ENCODE measurements around the gene LETM1. TPM values are rescaled to one million over a fixed set of nuclear protein-coding genes. Genes with fewer than 3 reads are reported as not detected.

Gene LETM1
- total RNA-seq, 3 donors from 2014 or later: 31.0 to 42.9 (median 32.5) TPM

DNA sequence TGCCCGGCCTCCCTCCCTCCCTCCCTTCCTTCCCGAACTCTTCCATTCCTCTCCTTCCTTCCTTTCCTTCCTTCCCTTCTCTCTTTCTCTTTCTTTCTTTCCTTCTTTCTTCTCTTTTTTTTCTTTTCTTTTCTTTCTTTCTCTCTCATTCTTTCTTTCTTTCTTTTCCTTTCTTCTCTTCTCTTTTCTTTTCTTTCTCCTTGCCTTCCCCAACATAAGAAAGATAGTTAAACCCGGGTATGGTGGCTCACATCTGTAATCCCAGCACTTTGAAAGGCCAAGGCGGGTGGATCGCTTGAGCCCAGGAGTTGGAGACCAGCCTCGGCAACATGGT is 40.7 kb upstream of the LETM1 start:
- DNase-seq (ENCODE audit: low spot score in 2 of 2): no peak
- intact Hi-C loops (cut with DNase I; ENCODE audit: low total_unique reads): no loop called here
- no peaks in the 10 kb centered on the region for H3K36me3 ChIP-seq
- no peak overlapping the region for H3K4me3 ChIP-seq
- no peaks in the 10 kb centered on the region for H3K9me3 ChIP-seq
- no peak for TF ChIP-seq CTCF (IDR thresholded peaks at IDR 0.05)
- TF ChIP-seq POLR2AphosphoS5 (IDR thresholded peaks at IDR 0.05): no peak
- no peak for TF ChIP-seq POLR2A (IDR thresholded peaks at IDR 0.05)
- no peaks in the 10 kb centered on the region for H3K27me3 ChIP-seq
- H3K4me1 ChIP-seq: no peaks in the 10 kb centered on the region
- no peak overlapping the region for H3K27ac ChIP-seq

DNA sequence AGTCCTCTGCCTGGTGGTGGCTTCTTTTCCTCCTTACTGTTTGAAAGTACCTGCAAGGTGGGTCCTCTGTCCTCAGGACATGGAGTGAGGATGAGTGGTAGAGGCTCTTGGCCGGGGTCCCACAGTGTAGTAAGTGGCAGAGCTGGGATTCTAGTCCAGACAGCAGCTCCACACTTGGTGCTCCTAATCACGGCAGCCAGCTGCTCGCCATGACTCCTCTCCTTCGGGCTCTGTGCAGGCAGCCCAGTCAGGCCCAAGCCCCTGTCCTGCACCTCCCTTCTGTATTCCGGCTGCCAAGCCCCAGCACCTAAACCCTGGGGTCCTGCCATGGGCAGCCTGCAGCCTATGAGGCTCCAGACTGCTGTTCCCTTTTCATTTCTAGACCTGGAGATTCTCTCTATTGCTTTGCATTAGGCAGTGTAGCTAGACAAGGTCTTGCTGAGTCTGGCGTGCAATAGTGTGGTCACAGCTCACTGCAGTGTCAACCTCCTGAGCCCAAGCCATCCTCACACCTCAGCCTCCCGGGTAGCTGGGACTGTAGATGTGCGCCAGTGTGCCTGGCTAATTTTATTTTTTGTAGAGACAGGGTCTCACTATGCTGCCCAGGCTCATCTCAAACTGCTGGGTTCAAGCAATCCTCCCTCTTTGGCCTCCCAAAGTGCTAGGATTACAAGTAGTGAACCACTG is 40.2 kb upstream of the LETM1 start:
- TF ChIP-seq CTCF (IDR thresholded peaks at IDR 0.05): no peak
- no peak for TF ChIP-seq POLR2A (IDR thresholded peaks at IDR 0.05)
- TF ChIP-seq POLR2AphosphoS5 (IDR thresholded peaks at IDR 0.05): no peak
- H3K4me1 ChIP-seq: no peaks in the 10 kb centered on the region
- no peaks in the 10 kb centered on the region for H3K27me3 ChIP-seq
- DNase-seq (ENCODE audit: low spot score in 2 of 2): no peak
- intact Hi-C loops (cut with DNase I; ENCODE audit: low total_unique reads): no loop called here
- H3K36me3 ChIP-seq: no peaks in the 10 kb centered on the region
- no peak overlapping the region for H3K4me3 ChIP-seq
- no peaks in the 10 kb centered on the region for H3K9me3 ChIP-seq
- no peak overlapping the region for H3K27ac ChIP-seq

GRCh38 chr4:1890979-1891570 is 35.1 kb upstream of the LETM1 start:
- TF ChIP-seq POLR2AphosphoS5 (IDR thresholded peaks at IDR 0.05): no peak
- no peak for TF ChIP-seq POLR2A (IDR thresholded peaks at IDR 0.05)
- TF ChIP-seq CTCF (IDR thresholded peaks at IDR 0.05): no peak
- no peak overlapping the region for H3K4me3 ChIP-seq
- H3K36me3 ChIP-seq: no peaks in the 10 kb centered on the region
- no peaks in the 10 kb centered on the region for H3K27me3 ChIP-seq
- intact Hi-C loops (cut with DNase I; ENCODE audit: low total_unique reads): no loop called here
- H3K4me1 ChIP-seq: no peaks in the 10 kb centered on the region
- no peak for DNase-seq (ENCODE audit: low spot score in 2 of 2)
- H3K27ac ChIP-seq: no peak overlapping the region
- H3K9me3 ChIP-seq: no peaks in the 10 kb centered on the region

DNA sequence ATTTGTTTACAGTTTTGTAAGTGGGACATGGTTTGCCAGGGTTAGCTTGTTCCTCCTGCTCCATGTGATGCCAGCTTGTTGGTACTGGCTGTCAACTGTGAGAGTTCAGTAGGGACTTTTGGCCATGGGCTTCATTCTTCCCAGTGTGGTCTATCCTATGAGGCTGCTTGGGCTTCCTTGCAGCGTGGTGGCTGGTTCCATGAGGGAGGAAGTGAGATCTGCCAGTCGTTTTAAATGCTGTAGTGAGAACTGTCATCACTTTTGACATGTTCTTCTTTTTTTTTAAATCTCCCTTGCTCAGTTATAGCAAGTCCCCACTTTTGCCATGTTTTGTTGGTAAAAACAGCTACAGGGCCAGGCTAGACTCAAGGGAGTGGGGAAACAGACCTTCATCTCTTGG is 31.1 kb upstream of the LETM1 start:
- intact Hi-C loops (cut with DNase I; ENCODE audit: low total_unique reads): no loop called here
- no peak for TF ChIP-seq POLR2AphosphoS5 (IDR thresholded peaks at IDR 0.05)
- no peak for DNase-seq (ENCODE audit: low spot score in 2 of 2)
- Histone ChIP-seq H3K36me3 (no peaks in the 10 kb centered on the region), H3K4me3 (no peak overlapping the region), H3K4me1 (no peaks in the 10 kb centered on the region), H3K9me3 (no peaks in the 10 kb centered on the region), H3K27ac (no peak overlapping the region), H3K27me3 (no peaks in the 10 kb centered on the region)

DNA sequence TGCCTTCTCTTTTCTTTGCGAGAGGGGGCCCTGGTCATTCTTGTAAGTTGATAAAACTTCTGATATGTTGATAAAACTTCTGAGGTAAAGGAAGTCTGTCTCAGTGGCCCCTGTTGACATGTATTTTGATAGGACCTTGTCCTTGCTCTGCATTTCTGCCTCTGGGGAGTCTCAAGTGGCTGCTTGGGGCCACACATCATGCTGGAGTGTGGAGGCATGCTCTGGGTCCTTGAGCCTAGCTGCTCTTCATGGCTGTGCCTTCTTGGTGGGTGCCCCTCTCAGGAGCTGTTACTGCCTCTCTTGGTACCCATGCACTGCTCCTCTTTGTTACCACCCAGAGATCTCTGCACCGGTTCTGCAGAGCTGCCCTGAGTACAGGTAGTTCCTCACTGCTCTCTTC is 29.5 kb upstream of the LETM1 start:
- Histone ChIP-seq H3K27ac (no peak overlapping the region), H3K9me3 (no peaks in the 10 kb centered on the region), H3K4me1 (no peaks in the 10 kb centered on the region), H3K27me3 (no peaks in the 10 kb centered on the region), H3K4me3 (no peak overlapping the region), H3K36me3 (no peaks in the 10 kb centered on the region)
- DNase-seq (ENCODE audit: low spot score in 2 of 2): no peak
- intact Hi-C loops (cut with DNase I; ENCODE audit: low total_unique reads): no loop called here
- TF ChIP-seq POLR2AphosphoS5 (IDR thresholded peaks at IDR 0.05) (no peak), CTCF (IDR thresholded peaks at IDR 0.05) (no peak), POLR2A (IDR thresholded peaks at IDR 0.05) (no peak)
